Endothelial cell of umbilical vein (primary cell): ENCODE results near the gene UBE2S. TPM values are rescaled to one million over a fixed set of nuclear protein-coding genes. Genes with fewer than 3 reads are reported as not detected.

Source experiments
- BruUV-seq: library from RNA; stranded (reverse); fragments of 400-500 nt; replicated peaks from 2 replicates; lab custom pipeline; 2021; lab: Mats Ljungman, UMichigan
- CTCF ChIA-PET: fragments of 300-600, 350-600 bp; sonication (Branson Sonifier 250); formaldehyde crosslinking; loops from one replicate; lab custom pipeline; 2021; ENCODE audit warnings: antibody characterized with exemption, inconsistent platforms; lab: Charles Lee
- POLR2A ChIA-PET: fragments of 300-600, 350-600 bp; sonication (Branson Sonifier 250); formaldehyde crosslinking; loops from one replicate; lab custom pipeline; 2021; ENCODE audit warnings: antibody characterized with exemption, inconsistent platforms; lab: Charles Lee
- DNase-seq: peaks from one replicate; pipeline ENCODE4 v3.0.0-alpha.2; 2011; ENCODE audit warnings: low read depth, low spot score
- FAIRE-seq: peaks from 2 replicates; lab custom pipeline; 2011; peaks lifted over from hg19 to GRCh38; lab: Jason Lieb, UNC
- H2AFZ ChIP-seq: 2 replicates; pipeline ENCODE4 v1.6.0; 2012; ENCODE audit warnings: low read depth, low read length, control low read depth, inconsistent platforms
- H3K27ac ChIP-seq: 2 replicates; pipeline ENCODE4 v1.5.1; 2011; ENCODE audit warnings: low read depth, mild to moderate bottlenecking, control low read depth, low read length, moderate library complexity; ENCODE audit not compliant: insufficient read depth
- H3K27me3 ChIP-seq, 2 experiments: 2 replicates each; pipeline versions ENCODE4 v1.6.0 to v1.6.1; 2011; ENCODE audit warnings: low read length in 2 of 2, mixed read lengths in 1 of 2; ENCODE audit not compliant: control insufficient read depth in 2 of 2, insufficient read depth in 2 of 2
- H3K36me3 ChIP-seq, 2 experiments: 2 replicates in 1 of 2; 3 replicates in 1 of 2; pipeline ENCODE4 v1.5.1; 2011; ENCODE audit warnings: low read length in 2 of 2, mild to moderate bottlenecking in 1 of 2, moderate library complexity in 1 of 2; ENCODE audit not compliant: control insufficient read depth in 2 of 2, insufficient read depth in 2 of 2; ENCODE audit errors: extremely low read depth in 1 of 2
- H3K4me1 ChIP-seq: 3 replicates; pipeline ENCODE4 v1.5.1; 2011; ENCODE audit warnings: mild to moderate bottlenecking, low read length; ENCODE audit not compliant: control insufficient read depth, insufficient read depth; ENCODE audit errors: extremely low read depth
- H3K4me2 ChIP-seq: 2 replicates; pipeline ENCODE4 v1.6.1; 2011; ENCODE audit warnings: low read length, control low read depth, mixed read lengths; ENCODE audit not compliant: insufficient read depth
- H3K4me3 ChIP-seq, 3 experiments: fragments of 200-600 bp in 1 of 3; sonication (generic), shearing (Covaris generic) in 1 of 3; replicated peaks in 1 of 3; 2 replicates each; pipeline ENCODE4 v1.5.1; 2011 to 2016; ENCODE audit warnings: control low read depth in 3 of 3, low read length in 3 of 3, mild to moderate bottlenecking in 2 of 3, inconsistent platforms in 1 of 3, low read depth in 1 of 3, moderate library complexity in 1 of 3; ENCODE audit not compliant: insufficient read depth in 1 of 3
- H3K79me2 ChIP-seq: 2 replicates; pipeline ENCODE4 v1.6.0; 2012; ENCODE audit warnings: low read length, inconsistent platforms; ENCODE audit not compliant: control insufficient read depth, insufficient read depth
- H3K9ac ChIP-seq: replicated peaks from 2 replicates; pipeline ENCODE3; 2011; ENCODE audit warnings: low read length, control low read depth; ENCODE audit not compliant: insufficient read depth; ENCODE audit errors: extremely low read depth
- H3K9me1 ChIP-seq: replicated peaks from 3 replicates; pipeline ENCODE4 v1.6.0; 2011; ENCODE audit warnings: mild to moderate bottlenecking, low read length; ENCODE audit not compliant: control insufficient read depth, insufficient read depth; ENCODE audit errors: extremely low read depth
- H3K9me3 ChIP-seq: replicated peaks from 2 replicates; pipeline ENCODE4 v1.5.1; 2012; ENCODE audit warnings: low read length, inconsistent platforms; ENCODE audit not compliant: control insufficient read depth, insufficient read depth
- H4K20me1 ChIP-seq: replicated peaks from 2 replicates; pipeline ENCODE3; 2011; ENCODE audit warnings: mild to moderate bottlenecking, low read length; ENCODE audit not compliant: control insufficient read depth, insufficient read depth; ENCODE audit errors: extremely low read depth
- CTCF ChIP-seq, 2 donors: IDR thresholded peaks; 1 replicate in 1 of 2; 2 replicates in 1 of 2; pipeline ENCODE4 v1.5.1; 2011; ENCODE audit warnings: low read length in 2 of 2, mild to moderate bottlenecking in 2 of 2, moderate library complexity in 2 of 2, control low read depth in 1 of 2, inconsistent platforms in 1 of 2, low read depth in 1 of 2; ENCODE audit not compliant: insufficient read depth in 1 of 2; ENCODE audit errors: extremely low read depth in 1 of 2
- EZH2 ChIP-seq: IDR thresholded peaks from 2 replicates; pipeline ENCODE4 v1.6.1; 2012; ENCODE audit warnings: borderline replicate concordance, low read depth, mild to moderate bottlenecking, moderate library complexity, low read length, inconsistent platforms; ENCODE audit not compliant: severe bottlenecking
- FOS ChIP-seq: IDR thresholded peaks from 2 replicates; pipeline ENCODE4 v1.6.1; 2011; ENCODE audit warnings: mild to moderate bottlenecking, low read length, moderate library complexity, borderline replicate concordance; ENCODE audit not compliant: insufficient read depth
- GATA2 ChIP-seq: IDR thresholded peaks from 2 replicates; pipeline ENCODE4 v1.7.0; 2011; ENCODE audit warnings: low read depth, mild to moderate bottlenecking, moderate library complexity, mixed read lengths, low read length; ENCODE audit not compliant: insufficient read length, insufficient read depth
- JUN ChIP-seq: IDR thresholded peaks from 2 replicates; pipeline ENCODE4 v1.6.1; 2011; ENCODE audit warnings: borderline replicate concordance, low read depth; ENCODE audit not compliant: insufficient read length, insufficient read depth
- MAX ChIP-seq: IDR thresholded peaks from 2 replicates; pipeline ENCODE4 v1.6.1; 2011; ENCODE audit not compliant: insufficient read depth, insufficient read length
- MYC ChIP-seq: IDR thresholded peaks from one replicate; pipeline ENCODE4 v1.6.1; 2011; ENCODE audit warnings: mild to moderate bottlenecking, low read depth, low read length
- POLR2A ChIP-seq: IDR thresholded peaks from 2 replicates; pipeline ENCODE4 v1.6.1; 2012; ENCODE audit warnings: low read depth, mild to moderate bottlenecking, control low read depth, low read length
- POLR2AphosphoS5 ChIP-seq: IDR thresholded peaks from 2 replicates; pipeline ENCODE4 v1.6.1; 2012; ENCODE audit warnings: low read depth, mild to moderate bottlenecking, control low read depth, low read length, moderate library complexity; ENCODE audit not compliant: insufficient read depth
- dilution Hi-C: fragments of 300-500 bp; cut with MboI; formaldehyde crosslinking; loops from one replicate; pipeline ENCODE4 v1.15.0; 2019; ENCODE audit warnings: low sequenced_read_pairs; ENCODE audit not compliant: extremely low pct_ligation_motif_present
- intact Hi-C: fragments of 100-400 bp; cut with micrococcal nuclease; formaldehyde crosslinking; loops from one replicate; pipeline ENCODE4 v1.10.0; 2022
- polyA plus RNA-seq, 4 experiments: library from polyadenylated mRNA; depleted of rRNA in 3 of 4; stranded (reverse) in 3 of 4; unstranded in 1 of 4; fragments of >200 nt; gene quantifications; 2 replicates each; pipeline versions ENCODE4 v1.2.1 to v1.2.3, GENCODE V29; 2011 to 2012; ENCODE audit warnings: missing spikeins in 1 of 4
- total RNA-seq: library from RNA; stranded (reverse); gene quantifications from 2 replicates; pipeline ENCODE4 v1.2.3, GENCODE V29; 2021

The UBE2S gene
- total and polyA plus RNA-seq, 2 donors (not counting 3 experiments of a cell fraction or from before 2014, with no cell fraction given): 183 to 257 TPM

- DNase-seq (peak; percentile 71), FAIRE-seq (peak; percentile 97)
- TF ChIP-seq GATA2 (no peak), POLR2AphosphoS5 (no peak), MAX (no peak), CTCF (IDR thresholded peaks at IDR 0.05; ENCODE audit: extremely low read depth in 1 of 2, insufficient read depth in 1 of 2, low read depth in 1 of 2, low read length in 2 of 2) (peak; percentile 64 to 71)
- H3K9ac ChIP-seq: no peak overlapping the region
- no peaks in the 10 kb centered on the region for H3K9me1 ChIP-seq
- ChIA-PET POLR2A (interaction anchor here (1.0 kb wide), 1 partner anchor 11 kb away, joined by 3 read pairs; no protein-coding TSS in a partner anchor), CTCF (interaction anchor here (0.6 to 4.5 kb wide), 22 partner anchors 10 to 330 kb away, joined by 3 to 69 read pairs (median 5); partner anchors contain the start of genes HSPBP1 and TMEM238)
- H3K79me2 ChIP-seq: no peaks in the 10 kb centered on the region
- H3K27me3 ChIP-seq: peaks cover 0 to 5% of the 10 kb centered on the region in 2 experiments
- H3K4me3 ChIP-seq: no peak overlapping the region
- no peak overlapping the region for H3K27ac ChIP-seq
- H3K4me1 ChIP-seq: no peaks in the 10 kb centered on the region
- H3K4me2 ChIP-seq: no peak overlapping the region
- H2AFZ ChIP-seq: no peak overlapping the region
- H3K9me3 ChIP-seq: no peaks in the 10 kb centered on the region
- H4K20me1 ChIP-seq: no peaks in the 10 kb centered on the region
- no TSS peak for BruUV-seq
- dilution Hi-C loops: no loop called here
- no peaks in the 10 kb centered on the region for H3K36me3 ChIP-seq
- intact Hi-C loops: loop anchor here (1.0 to 2.0 kb wide), 4 partner anchors 87 to 277 kb away; no protein-coding TSS in a partner anchor
These were observed 10.6 kb upstream of the UBE2S start for GRCh38 chr19:55418185-55418584.

- H3K4me3 ChIP-seq: no peak overlapping the region
- BruUV-seq: no TSS peak
- intact Hi-C loops (no loop called here), dilution Hi-C loops (no loop called here)
- H3K9ac ChIP-seq: no peak overlapping the region
- H3K27me3 ChIP-seq: peaks cover 2 to 5% of the 10 kb centered on the region in 2 experiments
- H2AFZ ChIP-seq: no peak overlapping the region
- H3K36me3 ChIP-seq: no peaks in the 10 kb centered on the region
- FAIRE-seq: no peak
- no peaks in the 10 kb centered on the region for H3K9me1 ChIP-seq
- H3K4me1 ChIP-seq: peaks cover 13% of the 10 kb centered on the region
- peaks cover 23% of the 10 kb centered on the region for H3K79me2 ChIP-seq
- no peaks in the 10 kb centered on the region for H4K20me1 ChIP-seq
- DNase-seq: no peak
- ChIA-PET POLR2A (no interaction called here), CTCF (no interaction called here)
- H3K9me3 ChIP-seq: no peaks in the 10 kb centered on the region
- no peak overlapping the region for H3K4me2 ChIP-seq
- H3K27ac ChIP-seq: no peak overlapping the region
- TF ChIP-seq MAX (no peak), POLR2A (no peak), POLR2AphosphoS5 (no peak), JUN (no peak), GATA2 (no peak), FOS (no peak), MYC (no peak), EZH2 (no peak)
These were observed 2.6 kb upstream of the UBE2S start for GRCh38 chr19:55410168-55410567.
